Left kidney (tissue), 8 donors: Measurements from ENCODE around the gene COMMD7. TPM values are rescaled to one million over a fixed set of nuclear protein-coding genes. Genes with fewer than 3 reads are reported as not detected.

Source experiments
- DNase-seq: peaks from one replicate; pipeline ENCODE4 v3.0.0-alpha.2; 2013
- long read RNA-seq, 8 donors: transcript quantifications; one replicate each; lab custom pipeline, GENCODE V29; 2026
- polyA plus RNA-seq: library from polyadenylated mRNA; unstranded; fragments of 120-200 nt; gene quantifications from one replicate; pipeline ENCODE4 v1.2.1, GENCODE V29; 2013; ENCODE audit not compliant: insufficient read length

The COMMD7 gene
- polyA plus RNA-seq = 69.3 TPM
- long read RNA-seq, donor 1, transcript COMMD7-201 (9 exons, 1,900 nt) = major isoform, 31 of 35 reads
- long read RNA-seq, donor 1, partial matches to known transcripts = 0 of 35 reads
- long read RNA-seq, donor 1, other reads (novel, unspliced or antisense) = 0 of 35 reads
- long read RNA-seq, donor 2, transcript COMMD7-201 (9 exons, 1,900 nt) = major isoform, 31 of 41 reads
- long read RNA-seq, donor 2, partial matches to known transcripts = 8 of 41 reads
- long read RNA-seq, donor 2, other reads (novel, unspliced or antisense) = 0 of 41 reads
- long read RNA-seq, donor 3, transcript COMMD7-201 (9 exons, 1,900 nt) = major isoform, 24 of 27 reads
- long read RNA-seq, donor 3, partial matches to known transcripts = 0 of 27 reads
- long read RNA-seq, donor 3, other reads (novel, unspliced or antisense) = 0 of 27 reads
- long read RNA-seq, donor 4, partial matches to known transcripts = 7 of 9 reads
- long read RNA-seq, donor 4, other reads (novel, unspliced or antisense) = 0 of 9 reads
- long read RNA-seq, donor 5, transcript COMMD7-201 (9 exons, 1,900 nt) = major isoform, 56 of 64 reads
- long read RNA-seq, donor 5, transcript COMMD7-202 (9 exons, 1,343 nt) = minor isoform, 8 of 64 reads
- long read RNA-seq, donor 5, partial matches to known transcripts = 0 of 64 reads
- long read RNA-seq, donor 5, other reads (novel, unspliced or antisense) = 0 of 64 reads
- long read RNA-seq, donor 6, transcript COMMD7-202 (9 exons, 1,343 nt) = minor isoform, 5 of 41 reads
- long read RNA-seq, donor 6, transcript COMMD7-201 (9 exons, 1,900 nt) = major isoform, 36 of 41 reads
- long read RNA-seq, donor 6, partial matches to known transcripts = 0 of 41 reads
- long read RNA-seq, donor 6, other reads (novel, unspliced or antisense) = 0 of 41 reads
- long read RNA-seq, donor 7, transcript COMMD7-201 (9 exons, 1,900 nt) = major isoform, 35 of 42 reads
- long read RNA-seq, donor 7, partial matches to known transcripts = 5 of 42 reads
- long read RNA-seq, donor 7, other reads (novel, unspliced or antisense) = 0 of 42 reads
- long read RNA-seq, donor 8, transcript COMMD7-201 (9 exons, 1,900 nt) = major isoform, 14 of 18 reads
- long read RNA-seq, donor 8, partial matches to known transcripts = 0 of 18 reads
- long read RNA-seq, donor 8, other reads (novel, unspliced or antisense) = 0 of 18 reads

DNA sequence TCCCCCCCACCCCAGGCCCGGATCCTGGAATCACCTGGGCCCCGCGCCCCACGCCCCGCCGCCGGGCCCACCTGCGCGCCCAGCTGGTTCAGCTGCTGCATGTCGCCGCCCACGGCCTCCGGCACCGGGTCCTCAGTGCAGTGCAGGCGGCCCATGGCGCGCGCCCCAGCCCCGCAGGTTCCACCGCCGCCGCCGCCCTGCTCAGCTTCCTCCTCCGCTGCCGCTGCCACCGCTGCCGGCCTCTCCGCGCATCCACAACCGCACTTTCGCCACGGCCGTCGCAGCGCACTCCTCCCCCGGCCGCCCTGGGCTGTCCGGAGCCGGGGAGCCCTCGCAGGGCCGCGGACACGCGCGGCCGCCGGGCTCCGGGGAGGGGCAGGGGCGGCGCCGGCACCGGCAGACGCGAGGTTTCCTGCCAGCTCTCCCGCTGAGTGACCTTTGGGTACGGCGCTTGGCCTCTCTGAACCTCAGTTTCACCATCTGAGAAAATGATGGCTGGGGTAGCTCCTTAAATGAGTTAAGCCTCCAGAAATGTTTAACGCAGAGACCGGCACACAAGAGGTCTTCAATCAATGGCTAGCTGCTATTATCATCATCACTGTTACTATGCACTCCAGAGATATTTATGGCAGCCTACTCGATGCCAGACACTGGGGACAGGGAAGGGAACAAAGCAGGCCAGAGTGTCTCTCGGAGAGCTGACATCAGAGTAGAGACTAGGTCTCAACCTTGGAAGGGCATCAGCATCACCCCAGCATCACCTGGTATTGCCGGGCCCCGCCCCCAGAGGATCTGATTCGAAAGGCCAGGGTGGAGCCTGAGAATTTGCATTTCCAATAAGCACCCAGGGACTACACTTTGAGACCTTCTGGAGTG, at the start of gene COMMD7:
Gene COMMD7 (minus strand): TSS at position 231 of the 876 bp plus-strand sequence. CDS start 76 bp downstream, at position 155.
- DNase-seq = no peak

GRCh38 chr20:32792731-32793458, 49.6 kb upstream of the COMMD7 start:
- no peak for DNase-seq

GRCh38 chr20:32792316-32792715, 49.0 kb upstream of the COMMD7 start:
- no peak for DNase-seq

DNA sequence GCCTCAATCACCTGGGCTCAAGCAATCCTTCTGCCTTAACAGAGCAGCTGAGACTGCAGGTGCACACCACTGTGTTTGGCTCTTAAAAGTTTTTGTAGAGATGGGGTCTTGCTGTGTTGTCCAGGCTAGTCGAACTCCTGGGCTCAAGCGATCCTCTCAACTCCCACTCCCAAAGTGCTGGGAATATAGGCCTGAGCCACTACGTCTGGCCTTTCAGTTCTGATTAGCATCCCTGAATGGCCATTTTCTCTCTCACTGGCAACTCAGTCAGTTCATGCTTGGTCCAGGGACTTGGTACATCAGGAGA, 47.4 kb upstream of the COMMD7 start:
- DNase-seq = no peak

DNA sequence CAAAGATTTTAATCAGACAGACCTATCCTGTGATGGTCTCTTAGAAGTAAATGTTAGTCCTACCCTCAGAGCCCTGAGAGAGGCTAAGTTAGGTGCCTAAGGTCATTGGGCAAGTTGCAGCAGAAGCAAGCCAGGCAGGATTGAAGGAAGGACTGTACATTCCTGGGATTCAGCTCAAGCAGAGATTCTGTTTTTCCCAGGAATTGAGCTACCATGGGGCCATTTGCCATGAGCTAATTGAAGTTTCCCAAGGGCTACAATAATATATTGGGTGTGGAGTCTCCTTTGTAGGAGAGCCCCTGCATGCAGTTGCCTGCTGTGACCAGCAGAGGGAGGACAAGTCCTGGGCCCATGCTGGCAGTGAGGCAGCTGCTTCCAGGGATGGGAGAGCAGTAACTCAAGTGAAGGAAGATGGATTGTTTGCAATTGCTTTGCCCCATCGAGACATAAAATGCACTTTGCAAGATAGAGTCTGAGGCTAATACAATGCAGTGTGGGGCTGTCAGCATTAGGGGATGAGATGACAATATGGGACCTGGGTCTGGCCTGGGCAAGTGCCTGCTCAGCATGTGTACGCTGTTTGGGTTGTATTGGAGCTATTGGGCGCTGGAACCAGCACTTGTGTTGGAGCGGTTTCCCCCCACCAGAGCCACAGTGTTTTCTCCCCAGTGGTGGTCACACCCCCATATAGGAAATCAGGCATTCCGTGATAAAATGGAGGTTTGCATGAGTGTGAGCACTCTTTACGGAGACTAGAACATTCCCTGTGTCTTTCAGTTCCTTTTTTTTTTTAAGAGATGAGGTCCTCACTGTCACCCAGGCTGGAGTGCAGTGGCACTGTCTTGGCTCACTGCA, 46.9 kb upstream of the COMMD7 start:
- peak; percentile 64 for DNase-seq

- no peak for DNase-seq
Measured at GRCh38 chr20:32787168-32787567, 43.9 kb upstream of the COMMD7 start.

DNA sequence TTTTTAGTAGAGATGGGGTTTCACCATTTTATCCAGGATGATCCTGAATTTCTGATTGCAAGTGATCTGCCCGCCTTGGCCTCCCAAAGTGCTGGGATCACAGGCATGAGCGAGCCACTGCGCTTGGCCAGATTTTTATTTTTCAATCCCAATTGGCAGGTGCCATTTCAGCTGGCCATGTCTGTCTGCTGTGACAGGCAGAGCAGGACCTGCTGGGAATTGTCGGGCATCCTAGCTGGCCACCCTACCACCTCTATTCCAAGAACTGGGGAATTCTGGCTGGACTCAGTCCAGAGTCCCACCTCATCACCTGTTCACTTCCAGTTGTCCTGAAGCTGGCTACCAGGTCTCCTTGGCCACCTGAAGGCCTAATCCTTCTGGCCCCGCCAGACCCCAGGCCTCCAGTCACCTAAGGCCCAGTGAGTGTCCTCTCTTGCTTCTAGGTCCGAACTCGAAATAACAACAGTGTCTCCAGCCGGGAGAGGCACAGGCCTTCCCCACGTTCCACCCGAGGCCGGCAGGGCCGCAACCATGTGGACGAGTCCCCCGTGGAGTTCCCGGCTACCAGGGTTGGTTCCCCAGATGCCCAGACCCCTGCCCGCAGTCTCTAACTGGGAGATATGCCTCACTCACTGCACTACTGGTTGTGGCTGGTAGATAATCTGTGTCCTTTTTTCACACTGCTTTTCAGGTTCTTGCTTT, 42.9 kb upstream of the COMMD7 start:
- DNase-seq = no peak

DNA sequence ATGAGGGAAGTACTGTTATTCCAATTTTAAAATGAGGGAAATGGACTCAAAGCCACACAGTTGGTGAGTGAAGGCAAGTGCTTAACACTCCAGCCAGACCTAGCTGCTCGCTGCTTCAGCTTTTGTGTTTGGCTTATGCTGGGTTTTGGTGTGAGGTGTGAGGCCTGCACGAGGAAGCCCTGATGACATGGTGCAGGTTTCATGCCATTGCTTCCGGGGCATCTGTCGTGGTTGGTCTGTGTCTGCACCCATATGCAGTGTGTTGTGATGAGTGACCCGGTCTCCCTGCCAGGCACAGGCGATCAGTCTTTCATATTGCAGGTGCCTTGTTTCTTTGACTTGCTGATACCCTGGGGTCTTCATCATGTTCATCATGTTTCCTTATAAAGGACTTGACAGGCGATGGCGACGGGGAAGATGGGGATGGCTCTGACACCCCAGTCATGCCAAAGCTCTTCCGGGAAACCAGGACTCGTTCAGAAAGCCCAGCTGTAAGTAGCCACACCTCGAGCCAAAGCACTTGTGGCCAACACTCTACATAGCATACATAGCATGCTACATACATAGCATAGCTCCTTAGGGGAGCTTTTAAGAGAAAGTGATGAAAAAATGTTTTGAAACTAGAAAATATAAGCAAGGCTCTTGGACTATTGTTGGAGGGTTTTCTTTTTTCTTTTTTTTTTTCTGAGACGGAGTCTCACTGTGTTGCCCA, 41.3 kb upstream of the COMMD7 start:
- no peak for DNase-seq

DNA sequence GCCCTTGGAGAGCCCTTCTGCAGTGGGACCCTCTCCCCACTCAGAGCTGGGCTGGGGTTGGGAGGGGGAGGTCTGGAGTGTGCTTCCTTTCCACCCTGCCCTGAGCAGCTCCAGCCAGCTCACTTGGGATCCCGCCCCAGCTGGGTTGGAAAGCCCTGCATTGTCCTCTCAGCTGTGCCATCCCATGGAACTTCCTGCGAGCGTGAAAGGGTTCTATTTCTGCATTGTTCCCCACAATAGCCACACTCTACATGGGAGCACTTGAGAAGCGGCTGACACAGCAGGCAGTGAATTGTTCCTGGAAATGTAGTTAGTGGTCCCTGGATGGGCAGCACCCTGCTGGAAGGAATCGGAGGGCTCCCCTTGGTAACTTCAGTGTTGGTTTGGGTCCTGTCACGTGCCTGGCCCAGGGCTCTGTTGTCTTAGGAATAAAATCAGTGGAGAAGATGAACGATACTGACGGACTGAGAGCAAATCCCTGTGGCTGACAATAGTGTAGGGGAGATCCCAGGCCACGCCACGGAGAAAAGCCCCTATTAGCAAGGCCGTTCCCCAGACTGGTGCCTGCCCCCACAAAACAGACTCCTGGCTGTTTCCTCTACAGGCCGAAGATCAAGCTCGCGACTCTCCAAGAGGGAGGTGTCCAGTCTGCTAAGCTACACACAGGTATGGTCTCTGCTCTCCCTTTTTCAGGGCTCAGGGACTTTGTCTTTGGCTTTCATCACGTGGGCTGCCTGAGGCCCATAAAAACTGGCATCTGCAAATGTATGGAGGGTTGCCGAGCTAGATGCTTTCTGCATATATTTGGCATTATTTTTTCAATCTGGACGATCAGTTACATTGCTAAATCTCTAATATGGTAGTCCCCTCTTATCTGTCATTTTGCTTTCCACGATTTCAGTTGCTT, 37.7 kb upstream of the COMMD7 start:
- no peak for DNase-seq

DNA sequence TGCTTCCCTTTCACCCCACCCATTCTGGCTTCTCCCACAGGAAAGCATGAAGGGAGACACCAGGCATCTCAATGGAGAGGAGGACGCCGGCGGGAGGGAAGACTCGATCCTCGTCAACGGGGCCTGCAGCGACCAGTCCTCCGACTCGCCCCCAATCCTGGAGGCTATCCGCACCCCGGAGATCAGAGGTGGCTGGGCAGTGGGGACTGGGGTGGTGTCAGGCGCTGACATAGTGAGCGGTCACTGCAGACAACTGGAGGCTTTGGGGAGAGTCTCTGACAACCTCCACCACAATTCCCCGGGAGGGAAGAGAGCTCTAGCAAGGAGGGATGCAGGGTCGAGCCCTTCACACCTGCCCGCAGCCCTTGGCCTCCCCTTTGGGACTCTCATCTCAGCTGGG, 37.0 kb upstream of the COMMD7 start:
- no peak for DNase-seq

- DNase-seq = no peak
Measured at GRCh38 chr20:32779500-32780211, 36.4 kb upstream of the COMMD7 start.

- DNase-seq = no peak
Measured at GRCh38 chr20:32777177-32777956, 34.1 kb upstream of the COMMD7 start.

GRCh38 chr20:32775336-32775991, 32.2 kb upstream of the COMMD7 start:
- DNase-seq = no peak

DNA sequence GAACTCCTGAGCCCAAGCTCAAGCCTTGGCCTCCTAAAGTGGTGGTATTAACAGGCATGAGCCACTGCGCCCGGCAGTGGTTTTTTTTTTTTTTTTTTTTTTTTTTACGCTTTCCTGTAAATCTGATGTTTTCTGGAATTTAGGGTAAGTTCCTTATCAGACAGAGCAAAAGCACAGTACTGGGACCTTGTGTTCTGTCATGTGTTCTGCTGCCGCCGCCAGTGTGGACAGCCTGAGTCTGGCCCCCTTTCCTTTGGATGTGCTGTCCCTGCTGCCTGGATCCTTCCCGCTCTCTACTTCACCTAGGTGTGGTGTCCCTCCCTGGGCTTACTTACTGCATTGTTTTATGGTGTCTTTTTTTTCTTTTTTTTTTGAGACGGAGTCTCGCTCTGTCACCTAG, 30.6 kb upstream of the COMMD7 start:
- no peak for DNase-seq

DNA sequence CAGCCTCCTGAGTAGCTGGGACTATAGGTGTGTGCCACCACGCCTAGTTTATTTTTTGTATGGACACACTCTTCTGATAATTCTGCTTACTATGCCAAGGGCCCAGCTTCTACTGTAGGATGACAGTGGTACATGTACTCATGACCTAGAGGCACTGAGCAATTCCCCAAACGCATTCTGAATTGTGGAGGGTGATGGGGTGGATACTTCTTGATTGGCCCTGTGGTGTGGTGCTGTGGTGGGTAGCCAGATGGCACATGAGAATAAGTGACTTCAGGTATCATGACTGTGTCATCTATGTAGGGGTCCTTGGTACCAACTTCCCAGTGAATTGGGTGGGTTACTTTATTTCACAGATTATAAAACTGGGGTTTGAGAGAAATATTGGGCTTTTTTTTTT, 30.0 kb upstream of the COMMD7 start:
- DNase-seq = no peak
